GM23338 (cell line): ENCODE data around the gene ITGB3BP. TPM values are rescaled to one million over a fixed set of nuclear protein-coding genes. Genes with fewer than 3 reads are reported as not detected.
A peak's percentile ranks its signal among the peaks of the same experiment; 100 is the strongest.

Experiments used
- ATAC-seq: fragments of 200-7000 bp; cut with Tn5 transposase; 3 replicates; pipeline ENCODE4 v1.9.1; 2020
- DNase-seq: peaks from one replicate; pipeline ENCODE4 v3.0.0-alpha.2; 2015; ENCODE audit warnings: low spot score
- H2AFZ ChIP-seq: fragments of 200-600 bp; sonication (generic); 2 replicates; pipeline ENCODE4 v1.8.0; 2016; ENCODE audit warnings: antibody characterized with exemption, mild to moderate bottlenecking, moderate library complexity
- H3F3A ChIP-seq: fragments of 200-600 bp; sonication (generic); replicated peaks from 2 replicates; pipeline ENCODE4 v1.8.0; 2017; ENCODE audit warnings: antibody characterized with exemption, mixed run types, low read depth
- H3K27ac ChIP-seq: fragments of 200-600 bp; sonication (generic); 2 replicates; pipeline ENCODE4 v1.6.1; 2016; ENCODE audit warnings: low read depth
- H3K27me3 ChIP-seq: fragments of 200-600 bp; sonication (generic); 2 replicates; pipeline ENCODE4 v1.8.0; 2016; ENCODE audit warnings: mild to moderate bottlenecking, mixed run types, moderate library complexity; ENCODE audit not compliant: insufficient read depth
- H3K36me3 ChIP-seq: fragments of 200-600 bp; sonication (generic); 2 replicates; pipeline ENCODE4 v1.8.0; 2016; ENCODE audit warnings: mild to moderate bottlenecking; ENCODE audit not compliant: insufficient read depth
- H3K4me1 ChIP-seq: fragments of 200-600 bp; sonication (generic); 2 replicates; pipeline ENCODE4 v1.8.0; 2016; ENCODE audit warnings: mild to moderate bottlenecking, moderate library complexity; ENCODE audit not compliant: insufficient read depth
- H3K4me2 ChIP-seq: fragments of 200-600 bp; sonication (generic); 2 replicates; pipeline ENCODE4 v1.7.1; 2017; ENCODE audit warnings: mixed run types
- H3K4me3 ChIP-seq: fragments of 200-600 bp; sonication (generic); 2 replicates; pipeline ENCODE4 v1.6.1; 2016; ENCODE audit warnings: mixed run types
- H3K79me2 ChIP-seq: fragments of 200-600 bp; sonication (generic); replicated peaks from 2 replicates; pipeline ENCODE4 v1.8.0; 2017; ENCODE audit warnings: mild to moderate bottlenecking; ENCODE audit not compliant: insufficient read depth
- H3K9me2 ChIP-seq: fragments of 200-600 bp; sonication (generic); 2 replicates; pipeline ENCODE4 v1.8.0; 2017; ENCODE audit not compliant: insufficient read depth
- H4K20me1 ChIP-seq: fragments of 200-600 bp; sonication (generic); replicated peaks from 2 replicates; pipeline ENCODE4 v1.8.0; 2017; ENCODE audit warnings: mild to moderate bottlenecking; ENCODE audit not compliant: insufficient read depth
- H3K27ac Mint-ChIP-seq: 2 replicates; pipeline ENCODE4 v1.8.0; 2020; ENCODE audit warnings: inconsistent platforms, mild to moderate bottlenecking, moderate library complexity, mixed read lengths
- H3K27me3 Mint-ChIP-seq: 3 replicates; pipeline ENCODE4 v1.8.0; 2022; ENCODE audit warnings: low read depth, mild to moderate bottlenecking, moderate library complexity, mixed read lengths, inconsistent platforms; ENCODE audit not compliant: insufficient read depth, poor library complexity
- H3K36me3 Mint-ChIP-seq: 3 replicates; pipeline ENCODE4 v1.8.0; 2021; ENCODE audit warnings: low read depth, mild to moderate bottlenecking, inconsistent platforms, moderate library complexity, mixed read lengths
- H3K4me1 Mint-ChIP-seq: 3 replicates; pipeline ENCODE4 v1.8.0; 2020; ENCODE audit warnings: mild to moderate bottlenecking, inconsistent platforms, mixed read lengths
- H3K4me3 Mint-ChIP-seq: 3 replicates; pipeline ENCODE4 v1.8.0; 2021; ENCODE audit warnings: moderate library complexity, mild to moderate bottlenecking, inconsistent platforms, mixed read lengths
- H3K9me3 Mint-ChIP-seq: 3 replicates; pipeline ENCODE4 v1.8.0; 2020; ENCODE audit warnings: moderate library complexity, mild to moderate bottlenecking, inconsistent platforms, mixed read lengths
- CREB1 ChIP-seq: fragments of 250-450 bp; sonication (Bioruptor Pico); IDR thresholded peaks from 2 replicates; pipeline ENCODE4 v1.5.0; 2020; ENCODE audit warnings: low read depth, mild to moderate bottlenecking, moderate library complexity
- EZH2 ChIP-seq: fragments of 200-600 bp; sonication (generic); IDR thresholded peaks from one replicate; pipeline ENCODE4 v1.8.0; 2017; ENCODE audit warnings: antibody characterized with exemption, mild to moderate bottlenecking, low read depth; ENCODE audit not compliant: unreplicated experiment
- EZH2phosphoT487 ChIP-seq: fragments of 200-600 bp; sonication (generic); IDR thresholded peaks from one replicate; pipeline ENCODE4 v1.8.1; 2018; ENCODE audit warnings: antibody characterized with exemption; ENCODE audit not compliant: unreplicated experiment
- JUNB ChIP-seq: IDR thresholded peaks from one replicate; pipeline ENCODE4 v1.6.1; 2016; ENCODE audit warnings: antibody characterized with exemption; ENCODE audit not compliant: unreplicated experiment
- POLR2AphosphoS5 ChIP-seq: IDR thresholded peaks from 2 replicates; pipeline ENCODE4 v1.6.1; 2016; ENCODE audit warnings: antibody characterized with exemption, low read depth
- STAT1 ChIP-seq: IDR thresholded peaks from one replicate; pipeline ENCODE4 v1.6.1; 2016; ENCODE audit warnings: antibody characterized with exemption; ENCODE audit not compliant: unreplicated experiment
- ZNF114 ChIP-seq: fragments of 250-450 bp; sonication (Bioruptor Pico); IDR thresholded peaks from 2 replicates; pipeline ENCODE4 v1.5.0; 2020; ENCODE audit warnings: mild to moderate bottlenecking, moderate library complexity
- polyA plus RNA-seq: library from polyadenylated mRNA; unstranded; fragments of >200 nt; fragmentation: Nextera tagmentation; extraction: Ambion mirVana; gene quantifications from 2 replicates; pipeline ENCODE4 v1.2.1, GENCODE V29; 2016
- total RNA-seq: library from RNA; depleted of rRNA; stranded (reverse); fragments of >200 nt; shearing (Covaris generic); gene quantifications from 2 replicates; pipeline ENCODE4 v1.2.3, GENCODE V29; 2014
- TF ChIP-seq, protein P1 (sequence below), 2 experiments: fragments of 200-600 bp in 1 of 2; sonication (generic) in 1 of 2; conservative IDR thresholded peaks; 2 replicates each; pipeline versions ENCODE4 v1.5.1 to v1.6.1; 2016 to 2017; ENCODE audit warnings: antibody characterized with exemption in 2 of 2, low read depth in 2 of 2, mild to moderate bottlenecking in 2 of 2, moderate library complexity in 1 of 2
- TF ChIP-seq, protein P2 (sequence below): IDR thresholded peaks from one replicate; pipeline ENCODE4 v1.6.1; 2018; ENCODE audit warnings: antibody characterized with exemption; ENCODE audit not compliant: unreplicated experiment
- TF ChIP-seq, protein P3 (sequence below): IDR thresholded peaks from 2 replicates; pipeline ENCODE4 v1.6.1; 2016; ENCODE audit warnings: antibody characterized with exemption

ITGB3BP gene
- total and polyA plus RNA-seq, 2 experiments from 2014 or later = 49.4 to 101 TPM

DNA sequence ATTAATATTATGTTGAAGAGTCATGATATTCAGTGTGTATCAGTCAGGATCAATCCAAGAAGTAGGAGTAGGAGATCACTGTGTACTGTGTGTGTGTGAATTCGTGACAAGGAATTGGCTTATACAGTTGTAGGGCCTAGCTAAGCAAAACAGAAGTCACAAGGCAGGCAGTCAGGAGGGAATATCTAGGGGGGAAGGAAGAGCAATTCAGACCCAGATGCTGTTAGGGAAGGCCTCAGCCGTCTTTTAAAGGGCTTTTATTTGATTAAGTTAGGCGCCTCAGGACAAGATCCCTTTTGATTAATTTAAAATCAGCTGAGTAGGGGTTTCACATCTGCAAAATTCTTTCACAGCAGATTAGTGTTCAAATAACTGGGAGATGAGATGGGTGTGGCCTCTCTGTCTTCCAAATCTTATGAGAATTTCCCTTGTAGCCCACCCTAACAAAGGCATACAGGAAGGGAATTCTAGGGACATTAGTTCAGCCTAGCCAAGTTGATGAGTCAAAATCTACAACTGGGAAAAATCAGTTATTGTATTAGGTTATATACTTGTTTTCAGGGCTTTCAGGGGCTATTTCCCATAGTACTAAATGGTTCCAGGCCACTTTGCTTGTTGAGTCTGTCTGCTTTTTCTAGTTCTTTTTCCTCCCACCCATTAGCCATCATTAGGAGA is 108.2 kb downstream of the ITGB3BP start (continued):
- TF ChIP-seq, protein P1, sequence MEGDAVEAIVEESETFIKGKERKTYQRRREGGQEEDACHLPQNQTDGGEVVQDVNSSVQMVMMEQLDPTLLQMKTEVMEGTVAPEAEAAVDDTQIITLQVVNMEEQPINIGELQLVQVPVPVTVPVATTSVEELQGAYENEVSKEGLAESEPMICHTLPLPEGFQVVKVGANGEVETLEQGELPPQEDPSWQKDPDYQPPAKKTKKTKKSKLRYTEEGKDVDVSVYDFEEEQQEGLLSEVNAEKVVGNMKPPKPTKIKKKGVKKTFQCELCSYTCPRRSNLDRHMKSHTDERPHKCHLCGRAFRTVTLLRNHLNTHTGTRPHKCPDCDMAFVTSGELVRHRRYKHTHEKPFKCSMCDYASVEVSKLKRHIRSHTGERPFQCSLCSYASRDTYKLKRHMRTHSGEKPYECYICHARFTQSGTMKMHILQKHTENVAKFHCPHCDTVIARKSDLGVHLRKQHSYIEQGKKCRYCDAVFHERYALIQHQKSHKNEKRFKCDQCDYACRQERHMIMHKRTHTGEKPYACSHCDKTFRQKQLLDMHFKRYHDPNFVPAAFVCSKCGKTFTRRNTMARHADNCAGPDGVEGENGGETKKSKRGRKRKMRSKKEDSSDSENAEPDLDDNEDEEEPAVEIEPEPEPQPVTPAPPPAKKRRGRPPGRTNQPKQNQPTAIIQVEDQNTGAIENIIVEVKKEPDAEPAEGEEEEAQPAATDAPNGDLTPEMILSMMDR (conservative IDR thresholded peaks at IDR 0.05; ENCODE audit: low read depth in 2 of 2) = no peak

DNA sequence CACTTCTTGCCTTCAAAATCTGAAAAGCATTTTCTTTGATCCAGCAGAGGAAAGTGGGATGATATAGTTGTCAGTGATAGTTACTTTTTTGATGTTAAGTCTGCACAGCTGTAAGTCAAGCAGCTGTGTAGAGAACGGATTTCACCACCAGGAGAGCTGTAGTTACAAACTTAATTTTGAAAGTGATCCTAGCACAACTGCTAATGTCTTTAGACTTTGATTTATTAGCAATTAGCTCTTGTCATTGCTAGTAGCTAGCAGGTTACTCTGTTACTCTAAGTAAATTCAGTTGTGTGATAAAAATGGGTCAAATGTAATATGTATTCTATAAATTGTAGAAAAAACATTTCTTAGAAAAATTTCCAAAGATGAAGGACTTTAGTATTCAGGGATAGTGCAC is 109.6 kb downstream of the ITGB3BP start:
- no peak overlapping the region for H3K4me3 Mint-ChIP-seq
- Histone ChIP-seq H3K27ac (no peak overlapping the region), H3K4me2 (no peak overlapping the region), H3K79me2 (no peaks in the 10 kb centered on the region), H4K20me1 (no peaks in the 10 kb centered on the region), H3F3A (no peaks in the 10 kb centered on the region), H3K36me3 (no peaks in the 10 kb centered on the region), H3K9me2 (no peaks in the 10 kb centered on the region), H3K27me3 (no peaks in the 10 kb centered on the region), H3K4me1 (no peaks in the 10 kb centered on the region), H2AFZ (no peak overlapping the region), H3K4me3 (no peak overlapping the region)
- TF ChIP-seq ZNF114 (CRISPR knock-in tag) (no peak), STAT1 (no peak)
- TF ChIP-seq, protein P1 (conservative IDR thresholded peaks at IDR 0.05; ENCODE audit: low read depth in 2 of 2) = peak in 1 of 2 experiments; percentile 29; a peak in 1 of 4 replicates
- no peaks in the 10 kb centered on the region for H3K9me3 Mint-ChIP-seq
- ATAC-seq (no peak), DNase-seq (no peak)
- peaks cover 2% of the 10 kb centered on the region for H3K27me3 Mint-ChIP-seq
- H3K4me1 Mint-ChIP-seq = peaks cover 4% of the 10 kb centered on the region; the same call in 1 of the 3 replicates
- H3K36me3 Mint-ChIP-seq = no peaks in the 10 kb centered on the region
- no peak overlapping the region for H3K27ac Mint-ChIP-seq

DNA sequence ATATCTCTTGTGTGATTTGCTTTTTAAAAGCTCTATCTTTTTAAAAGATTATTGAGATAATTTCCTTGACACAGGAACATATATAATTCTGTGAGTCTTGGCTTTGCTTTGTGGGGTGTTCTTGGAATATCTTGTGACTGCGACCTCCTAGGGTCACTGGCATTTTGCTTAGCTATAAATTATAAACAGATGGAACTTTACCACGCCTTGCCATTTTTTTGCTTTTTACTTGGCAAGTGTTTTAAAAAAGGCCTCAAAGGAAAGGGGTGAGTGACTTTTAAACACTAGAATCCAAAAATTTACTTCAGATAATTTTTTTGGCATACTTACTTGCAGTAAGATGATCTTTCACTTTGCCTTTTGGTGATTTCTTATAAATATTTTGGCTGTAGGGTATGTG is 112.0 kb downstream of the ITGB3BP start:
- Histone ChIP-seq H3K4me1 (no peaks in the 10 kb centered on the region), H3K79me2 (no peaks in the 10 kb centered on the region), H3K27ac (no peak overlapping the region), H4K20me1 (no peaks in the 10 kb centered on the region), H3K27me3 (no peaks in the 10 kb centered on the region), H3F3A (no peaks in the 10 kb centered on the region), H3K4me2 (no peak overlapping the region), H2AFZ (no peak overlapping the region), H3K4me3 (no peak overlapping the region), H3K9me2 (no peaks in the 10 kb centered on the region), H3K36me3 (no peaks in the 10 kb centered on the region)
- no peak overlapping the region for H3K4me3 Mint-ChIP-seq
- H3K27ac Mint-ChIP-seq = peak overlapping the region; percentile 53; the same call in 1 of the 2 replicates
- DNase-seq (no peak), ATAC-seq (no peak)
- peaks cover 2% of the 10 kb centered on the region for H3K27me3 Mint-ChIP-seq
- no peaks in the 10 kb centered on the region for H3K9me3 Mint-ChIP-seq
- H3K36me3 Mint-ChIP-seq = no peaks in the 10 kb centered on the region
- peaks cover 4% of the 10 kb centered on the region; the same call in 1 of the 3 replicates for H3K4me1 Mint-ChIP-seq
- TF ChIP-seq POLR2AphosphoS5 (no peak), EZH2 (no peak), CREB1 (no peak), JUNB (no peak), EZH2phosphoT487 (no peak)
- TF ChIP-seq, protein P2, sequence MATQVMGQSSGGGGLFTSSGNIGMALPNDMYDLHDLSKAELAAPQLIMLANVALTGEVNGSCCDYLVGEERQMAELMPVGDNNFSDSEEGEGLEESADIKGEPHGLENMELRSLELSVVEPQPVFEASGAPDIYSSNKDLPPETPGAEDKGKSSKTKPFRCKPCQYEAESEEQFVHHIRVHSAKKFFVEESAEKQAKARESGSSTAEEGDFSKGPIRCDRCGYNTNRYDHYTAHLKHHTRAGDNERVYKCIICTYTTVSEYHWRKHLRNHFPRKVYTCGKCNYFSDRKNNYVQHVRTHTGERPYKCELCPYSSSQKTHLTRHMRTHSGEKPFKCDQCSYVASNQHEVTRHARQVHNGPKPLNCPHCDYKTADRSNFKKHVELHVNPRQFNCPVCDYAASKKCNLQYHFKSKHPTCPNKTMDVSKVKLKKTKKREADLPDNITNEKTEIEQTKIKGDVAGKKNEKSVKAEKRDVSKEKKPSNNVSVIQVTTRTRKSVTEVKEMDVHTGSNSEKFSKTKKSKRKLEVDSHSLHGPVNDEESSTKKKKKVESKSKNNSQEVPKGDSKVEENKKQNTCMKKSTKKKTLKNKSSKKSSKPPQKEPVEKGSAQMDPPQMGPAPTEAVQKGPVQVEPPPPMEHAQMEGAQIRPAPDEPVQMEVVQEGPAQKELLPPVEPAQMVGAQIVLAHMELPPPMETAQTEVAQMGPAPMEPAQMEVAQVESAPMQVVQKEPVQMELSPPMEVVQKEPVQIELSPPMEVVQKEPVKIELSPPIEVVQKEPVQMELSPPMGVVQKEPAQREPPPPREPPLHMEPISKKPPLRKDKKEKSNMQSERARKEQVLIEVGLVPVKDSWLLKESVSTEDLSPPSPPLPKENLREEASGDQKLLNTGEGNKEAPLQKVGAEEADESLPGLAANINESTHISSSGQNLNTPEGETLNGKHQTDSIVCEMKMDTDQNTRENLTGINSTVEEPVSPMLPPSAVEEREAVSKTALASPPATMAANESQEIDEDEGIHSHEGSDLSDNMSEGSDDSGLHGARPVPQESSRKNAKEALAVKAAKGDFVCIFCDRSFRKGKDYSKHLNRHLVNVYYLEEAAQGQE = no peak
- TF ChIP-seq, protein P3, sequence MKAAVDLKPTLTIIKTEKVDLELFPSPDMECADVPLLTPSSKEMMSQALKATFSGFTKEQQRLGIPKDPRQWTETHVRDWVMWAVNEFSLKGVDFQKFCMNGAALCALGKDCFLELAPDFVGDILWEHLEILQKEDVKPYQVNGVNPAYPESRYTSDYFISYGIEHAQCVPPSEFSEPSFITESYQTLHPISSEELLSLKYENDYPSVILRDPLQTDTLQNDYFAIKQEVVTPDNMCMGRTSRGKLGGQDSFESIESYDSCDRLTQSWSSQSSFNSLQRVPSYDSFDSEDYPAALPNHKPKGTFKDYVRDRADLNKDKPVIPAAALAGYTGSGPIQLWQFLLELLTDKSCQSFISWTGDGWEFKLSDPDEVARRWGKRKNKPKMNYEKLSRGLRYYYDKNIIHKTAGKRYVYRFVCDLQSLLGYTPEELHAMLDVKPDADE = no peak
